Measurements from ENCODE around the gene PRR7.

Gene PRR7

DNA sequence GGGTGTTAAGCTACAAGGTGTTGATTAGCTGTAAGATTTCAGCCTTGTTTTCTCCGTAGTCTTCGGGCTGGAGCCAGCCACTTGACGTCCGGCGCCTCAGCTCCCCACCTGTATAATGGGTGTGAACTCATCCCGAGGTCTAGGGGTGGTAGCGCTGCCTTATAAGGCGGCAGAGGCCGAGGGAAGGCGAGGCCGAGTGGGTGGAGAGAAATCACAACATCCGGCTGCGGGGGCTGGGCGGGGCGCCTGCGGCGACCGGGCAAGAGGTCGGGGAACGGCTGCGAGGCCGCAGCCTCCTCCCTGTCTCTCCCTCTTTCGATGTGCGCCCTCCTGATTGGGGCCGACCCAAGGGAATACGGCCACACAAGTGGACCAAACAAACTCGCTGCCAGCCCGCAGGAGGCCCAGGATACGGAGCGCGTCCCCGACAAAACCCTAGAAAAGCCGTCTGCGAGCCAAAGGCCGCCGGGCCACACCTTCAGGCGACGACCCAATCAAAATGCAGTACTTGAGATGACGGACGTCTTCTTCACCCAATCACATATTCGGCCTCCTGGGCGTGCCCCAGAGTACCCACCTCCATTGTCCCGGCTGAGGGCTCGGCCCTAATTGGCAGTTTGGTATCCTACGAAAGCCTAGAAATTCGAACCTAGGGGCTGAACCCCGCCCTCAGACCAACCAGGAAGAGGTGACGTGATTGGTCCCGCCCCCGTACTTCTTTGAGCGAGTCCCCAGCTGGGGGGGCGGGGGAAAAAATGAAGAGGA, 20.6 kb upstream of the PRR7 start:
- Histone ChIP-seq H3K4me1 (ENCODE audit: control insufficient read depth, insufficient read depth, low read length) (peaks cover 18% of the 10 kb centered on the region), H3K27me3 (replicated peaks; ENCODE audit: control insufficient read depth, insufficient read depth, low read length) (no peaks in the 10 kb centered on the region), H3K36me3 (ENCODE audit: control insufficient read depth, insufficient read depth, low read length, severe bottlenecking) (no peaks in the 10 kb centered on the region), H3K9me3 (ENCODE audit: control insufficient read depth, low read length) (no peaks in the 10 kb centered on the region), H3K4me3 (ENCODE audit: low read length) (peak overlapping the region; percentile 88), H3K9ac (ENCODE audit: low read length) (peak overlapping the region; percentile 90)
- DNase-seq (ENCODE audit: low read depth), result peak; percentile 100

DNA sequence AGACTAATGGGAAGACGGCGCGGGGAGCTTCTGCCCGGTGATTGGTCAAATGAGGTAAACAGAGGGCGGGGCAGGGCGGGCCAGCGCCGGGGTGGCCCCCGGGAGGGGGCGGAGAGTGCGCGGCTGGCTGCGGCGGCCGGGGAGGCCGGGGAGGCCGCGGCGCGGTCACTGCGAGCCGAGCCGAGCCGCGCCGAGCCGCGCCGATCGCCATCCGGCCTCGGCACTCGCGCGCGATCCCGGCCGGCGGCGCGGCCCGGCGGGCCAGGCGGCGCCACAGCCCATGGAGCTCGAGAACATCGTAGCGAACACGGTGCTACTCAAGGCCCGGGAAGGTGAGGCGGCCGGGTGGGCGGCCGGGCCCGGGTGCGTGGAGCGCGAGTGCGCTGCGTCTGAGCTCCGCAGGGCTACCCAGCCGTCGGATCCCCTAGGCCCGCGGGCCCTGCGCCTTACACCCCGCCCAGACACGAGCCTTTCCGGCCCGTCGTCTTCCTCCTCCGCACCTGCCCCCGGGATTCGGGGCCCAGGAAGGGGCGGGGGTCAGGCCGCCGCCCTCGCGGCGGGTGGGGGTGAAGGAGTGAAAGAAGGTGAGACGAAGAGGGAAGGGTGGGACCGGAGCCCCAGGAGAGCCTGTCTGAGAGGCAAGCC, 19.9 kb upstream of the PRR7 start, which contains the start of gene GRK6:
Gene GRK6, plus strand, starts transcription at position 111 of the 645 bp plus-strand sequence. Its CDS starts 170 bp downstream, at position 281.
- DNase-seq (ENCODE audit: low read depth), result no peak
- no peaks in the 10 kb centered on the region for H3K9me3 ChIP-seq (ENCODE audit: control insufficient read depth, low read length)

DNA sequence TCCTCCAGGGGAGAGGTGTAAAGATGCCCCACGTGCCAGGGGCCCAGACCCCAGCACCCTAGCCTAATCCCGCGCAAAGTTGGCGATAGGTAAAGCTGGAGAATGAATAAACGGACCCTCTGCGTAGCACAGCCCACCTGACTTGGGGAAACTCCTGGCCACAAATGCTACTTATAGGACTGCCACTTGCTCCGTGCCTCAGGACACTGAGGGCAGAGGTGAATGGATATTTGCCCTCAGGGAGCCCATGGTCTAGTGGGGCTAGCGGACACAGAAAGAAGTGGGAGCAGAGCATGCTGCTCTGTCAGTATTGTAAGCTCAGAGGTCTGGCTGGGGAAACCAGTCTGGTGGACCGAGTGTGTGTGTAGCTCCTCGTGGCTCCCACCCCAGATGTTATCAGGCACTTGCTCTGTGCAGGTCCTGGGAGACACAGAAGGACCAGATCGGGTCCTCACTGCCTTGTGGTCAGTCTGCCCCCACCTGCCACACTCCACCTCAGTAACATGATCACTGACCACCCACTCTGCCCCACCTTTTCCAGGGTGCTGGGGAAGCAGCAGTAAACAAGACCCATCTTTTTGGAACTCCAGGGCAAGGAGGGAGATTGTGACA, 19.3 kb upstream of the PRR7 start:
- Histone ChIP-seq H3K9me3 (ENCODE audit: control insufficient read depth, low read length) (no peaks in the 10 kb centered on the region), H3K4me3 (ENCODE audit: low read length) (peak overlapping the region; percentile 81), H3K9ac (ENCODE audit: low read length) (peak overlapping the region; percentile 93), H3K4me1 (ENCODE audit: control insufficient read depth, insufficient read depth, low read length) (peaks cover 18% of the 10 kb centered on the region), H3K36me3 (ENCODE audit: control insufficient read depth, insufficient read depth, low read length, severe bottlenecking) (no peaks in the 10 kb centered on the region), H3K27me3 (replicated peaks; ENCODE audit: control insufficient read depth, insufficient read depth, low read length) (no peaks in the 10 kb centered on the region)
- peak; percentile 22 for DNase-seq (ENCODE audit: low read depth)

More for the DNA sequence above, 19.9 kb upstream of the PRR7 start, which contains the start of gene GRK6:
- H3K27me3 ChIP-seq (replicated peaks; ENCODE audit: control insufficient read depth, insufficient read depth, low read length), result no peaks in the 10 kb centered on the region
- peak within 1 kb of the TSS; percentile 93 for H3K9ac ChIP-seq (ENCODE audit: low read length)
- H3K4me3 ChIP-seq (ENCODE audit: low read length), result peak within 1 kb of the TSS; percentile 88
- H3K4me1 ChIP-seq (ENCODE audit: control insufficient read depth, insufficient read depth, low read length), result peaks cover 18% of the 10 kb centered on the region
- H3K36me3 ChIP-seq (ENCODE audit: control insufficient read depth, insufficient read depth, low read length, severe bottlenecking), result no peaks in the 10 kb centered on the region

DNA sequence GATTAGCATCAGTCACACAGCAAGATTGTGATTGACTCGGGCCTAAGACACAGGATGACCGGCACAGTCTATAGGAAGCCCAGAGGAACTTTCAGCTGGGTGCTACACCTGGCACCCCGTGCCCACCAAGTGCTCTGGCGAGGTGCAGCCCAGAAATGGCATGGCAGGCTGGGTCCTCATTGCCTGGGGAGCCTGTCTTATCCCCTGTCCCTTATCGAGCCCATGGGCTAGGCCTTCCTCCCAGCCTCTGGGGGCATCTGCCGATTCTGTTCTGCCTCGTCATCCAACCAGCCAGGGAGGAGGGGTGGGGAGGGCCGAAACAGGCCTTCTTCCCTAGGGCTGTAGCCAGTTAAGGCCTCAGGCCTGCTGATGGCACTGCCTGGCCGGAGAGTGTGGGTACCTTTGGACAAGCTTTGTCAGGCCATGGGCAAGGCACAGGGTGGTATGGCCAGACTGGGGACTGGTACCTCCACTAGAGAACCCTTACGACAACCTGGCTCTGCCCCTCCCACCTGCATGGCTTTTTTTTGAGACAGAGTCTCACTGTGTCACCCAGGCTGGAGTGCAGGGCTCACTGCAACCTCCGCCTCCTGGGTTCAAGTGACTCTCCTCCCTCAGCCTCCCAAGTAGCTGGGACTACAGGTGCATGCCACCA, 18.6 kb upstream of the PRR7 start:
- H3K27me3 ChIP-seq (replicated peaks; ENCODE audit: control insufficient read depth, insufficient read depth, low read length), result no peaks in the 10 kb centered on the region
- no peak for DNase-seq (ENCODE audit: low read depth)
- H3K9me3 ChIP-seq (ENCODE audit: control insufficient read depth, low read length), result no peaks in the 10 kb centered on the region
- peaks cover 18% of the 10 kb centered on the region for H3K4me1 ChIP-seq (ENCODE audit: control insufficient read depth, insufficient read depth, low read length)
- peaks cover 4% of the 10 kb centered on the region for H3K36me3 ChIP-seq (ENCODE audit: control insufficient read depth, insufficient read depth, low read length, severe bottlenecking)
- H3K4me3 ChIP-seq (ENCODE audit: low read length), result peak overlapping the region; percentile 81
- peak overlapping the region; percentile 93 for H3K9ac ChIP-seq (ENCODE audit: low read length)

DNA sequence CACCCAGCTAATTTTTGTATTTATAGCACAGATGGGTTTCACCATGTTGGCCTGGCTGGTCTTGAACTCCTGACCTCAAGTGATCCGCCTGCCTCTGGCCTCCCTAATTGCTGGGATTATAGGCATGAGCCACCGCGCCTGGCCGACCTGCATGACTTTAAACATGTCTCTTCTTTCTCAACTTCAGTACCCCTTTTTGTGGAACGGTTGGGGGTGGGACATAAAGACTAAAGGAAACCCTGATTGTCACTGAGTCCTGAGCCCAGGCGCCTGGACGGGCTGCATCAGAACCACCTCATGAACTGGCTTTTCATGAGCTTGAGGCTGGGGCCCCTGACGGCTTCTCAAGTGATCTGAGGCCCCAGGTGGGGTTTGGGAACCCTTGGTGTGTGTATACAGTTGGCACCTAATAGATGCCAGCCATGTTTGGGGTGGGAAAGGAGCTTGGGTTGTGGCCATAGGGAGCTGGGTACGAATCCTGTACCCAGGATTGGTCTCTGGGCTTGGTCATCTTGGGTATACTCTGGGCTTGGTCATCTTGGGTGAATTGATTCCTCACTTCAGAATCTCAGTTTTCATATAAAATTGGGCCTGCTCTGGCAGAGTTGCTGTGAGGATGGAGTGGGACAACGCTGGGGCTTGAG, 17.9 kb upstream of the PRR7 start:
- no peak for DNase-seq (ENCODE audit: low read depth)
- no peak overlapping the region for H3K9ac ChIP-seq (ENCODE audit: low read length)
- H3K4me1 ChIP-seq (ENCODE audit: control insufficient read depth, insufficient read depth, low read length), result peaks cover 18% of the 10 kb centered on the region
- peaks cover 4% of the 10 kb centered on the region for H3K36me3 ChIP-seq (ENCODE audit: control insufficient read depth, insufficient read depth, low read length, severe bottlenecking)
- H3K27me3 ChIP-seq (replicated peaks; ENCODE audit: control insufficient read depth, insufficient read depth, low read length), result no peaks in the 10 kb centered on the region
- no peaks in the 10 kb centered on the region for H3K9me3 ChIP-seq (ENCODE audit: control insufficient read depth, low read length)
- H3K4me3 ChIP-seq (ENCODE audit: low read length), result no peak overlapping the region

DNA sequence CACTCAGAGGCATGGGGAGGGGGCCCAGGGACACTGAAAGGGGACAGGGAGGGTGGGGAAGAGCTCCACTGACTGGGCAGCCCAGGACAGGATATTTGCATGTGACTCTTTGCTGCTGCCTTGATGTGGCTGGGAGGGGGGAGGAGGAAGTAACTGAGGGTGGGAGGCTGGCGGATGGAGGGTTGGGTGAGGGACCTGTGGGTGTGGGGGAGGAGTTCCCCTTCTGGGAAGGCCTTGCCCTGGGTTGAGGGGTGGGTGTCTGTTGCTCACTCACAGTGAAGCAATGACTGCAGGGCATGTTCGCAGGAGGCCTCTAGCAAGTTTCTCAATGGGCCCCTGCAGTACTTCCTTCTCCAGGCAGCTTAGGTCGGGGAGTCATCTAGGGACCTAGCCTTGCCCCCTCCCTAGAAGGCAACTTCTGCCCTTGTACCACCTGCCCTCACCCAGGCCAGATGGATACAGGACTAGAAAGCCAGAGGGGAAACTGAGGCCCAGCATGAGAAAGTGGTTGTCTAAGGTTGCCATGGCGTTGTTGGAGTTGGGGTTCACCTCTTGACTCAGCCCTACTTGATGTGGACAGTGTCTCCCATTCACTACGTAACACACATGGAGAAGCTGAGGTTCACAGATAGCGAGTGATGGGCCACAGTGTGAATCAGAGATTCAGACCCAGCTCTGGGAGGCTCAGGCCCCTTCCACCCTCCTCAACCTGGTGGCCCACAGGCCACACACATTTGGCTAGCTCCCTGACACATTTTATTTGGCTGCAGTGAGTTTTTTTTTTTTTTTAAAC, 17.2 kb upstream of the PRR7 start:
- no peaks in the 10 kb centered on the region for H3K9me3 ChIP-seq (ENCODE audit: control insufficient read depth, low read length)
- no peak overlapping the region for H3K9ac ChIP-seq (ENCODE audit: low read length)
- no peaks in the 10 kb centered on the region for H3K27me3 ChIP-seq (replicated peaks; ENCODE audit: control insufficient read depth, insufficient read depth, low read length)
- H3K36me3 ChIP-seq (ENCODE audit: control insufficient read depth, insufficient read depth, low read length, severe bottlenecking), result peaks cover 10% of the 10 kb centered on the region
- peaks cover 18% of the 10 kb centered on the region for H3K4me1 ChIP-seq (ENCODE audit: control insufficient read depth, insufficient read depth, low read length)
- H3K4me3 ChIP-seq (ENCODE audit: low read length), result no peak overlapping the region
- no peak for DNase-seq (ENCODE audit: low read depth)

DNA sequence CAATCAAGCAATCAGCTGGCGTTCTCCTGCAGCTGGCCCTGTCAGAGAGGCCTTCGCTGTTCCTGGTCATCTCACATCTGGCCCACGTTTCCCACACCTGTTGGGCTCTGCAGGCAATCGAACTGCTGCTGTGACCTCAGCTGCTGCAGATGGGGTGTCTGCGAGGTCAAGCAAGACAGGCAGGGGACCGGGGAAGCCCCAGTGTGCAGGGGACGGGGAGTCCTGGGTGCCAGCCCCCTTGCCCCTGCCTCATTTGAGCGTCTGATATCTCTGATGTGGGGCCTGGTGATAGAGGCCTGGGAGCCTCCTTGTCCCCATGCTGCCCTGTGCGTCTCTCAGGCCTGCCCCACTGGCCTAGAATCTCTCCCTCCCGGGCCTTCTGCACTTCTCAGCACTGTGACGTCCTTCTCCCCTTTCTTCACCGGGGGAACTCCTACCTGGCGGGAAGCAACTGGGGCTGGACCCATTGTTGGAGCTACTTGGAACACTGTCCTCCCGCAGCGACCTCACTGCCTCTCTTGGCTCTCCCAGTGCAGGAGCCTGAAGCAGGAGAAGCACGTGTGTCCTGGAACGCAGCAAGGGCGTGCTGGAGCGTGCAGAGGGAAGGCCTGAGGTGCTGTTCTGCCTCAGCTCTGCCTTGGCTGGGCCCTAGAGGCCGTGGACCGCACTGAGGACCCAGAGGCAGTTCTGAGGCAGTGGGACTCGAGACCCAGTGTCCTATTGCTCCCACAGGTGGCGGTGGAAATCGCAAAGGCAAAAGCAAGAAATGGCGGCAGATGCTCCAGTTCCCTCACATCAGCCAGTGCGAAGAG, 16.3 kb upstream of the PRR7 start:
- Histone ChIP-seq H3K27me3 (replicated peaks; ENCODE audit: control insufficient read depth, insufficient read depth, low read length) (no peaks in the 10 kb centered on the region), H3K4me3 (ENCODE audit: low read length) (no peak overlapping the region), H3K9ac (ENCODE audit: low read length) (no peak overlapping the region), H3K4me1 (ENCODE audit: control insufficient read depth, insufficient read depth, low read length) (peaks cover 16% of the 10 kb centered on the region), H3K36me3 (ENCODE audit: control insufficient read depth, insufficient read depth, low read length, severe bottlenecking) (peaks cover 16% of the 10 kb centered on the region), H3K9me3 (ENCODE audit: control insufficient read depth, low read length) (no peaks in the 10 kb centered on the region)
- DNase-seq (ENCODE audit: low read depth), result no peak

DNA sequence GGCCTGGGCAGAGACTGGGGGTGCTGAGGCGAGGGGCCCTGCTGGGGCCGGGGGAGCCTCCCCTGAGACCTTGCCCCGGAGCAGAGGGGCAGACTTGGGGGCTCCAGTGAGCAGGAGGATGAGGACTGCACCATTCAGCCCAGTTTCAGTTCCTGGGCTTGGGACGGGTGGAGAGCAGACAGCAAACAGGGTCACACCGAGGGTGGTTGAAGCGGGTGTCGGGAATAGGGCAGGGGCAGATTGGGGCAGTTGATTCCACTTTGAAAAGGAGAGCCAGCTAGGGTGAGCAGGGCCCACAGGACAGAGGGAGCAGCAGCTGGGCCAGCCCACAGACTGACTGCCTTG, 15.7 kb upstream of the PRR7 start:
- Histone ChIP-seq H3K36me3 (ENCODE audit: control insufficient read depth, insufficient read depth, low read length, severe bottlenecking) (peaks cover 19% of the 10 kb centered on the region), H3K4me1 (ENCODE audit: control insufficient read depth, insufficient read depth, low read length) (peaks cover 12% of the 10 kb centered on the region), H3K9me3 (ENCODE audit: control insufficient read depth, low read length) (no peaks in the 10 kb centered on the region), H3K27me3 (replicated peaks; ENCODE audit: control insufficient read depth, insufficient read depth, low read length) (no peaks in the 10 kb centered on the region), H3K4me3 (ENCODE audit: low read length) (no peak overlapping the region), H3K9ac (ENCODE audit: low read length) (no peak overlapping the region)
- DNase-seq (ENCODE audit: low read depth), result no peak

DNA sequence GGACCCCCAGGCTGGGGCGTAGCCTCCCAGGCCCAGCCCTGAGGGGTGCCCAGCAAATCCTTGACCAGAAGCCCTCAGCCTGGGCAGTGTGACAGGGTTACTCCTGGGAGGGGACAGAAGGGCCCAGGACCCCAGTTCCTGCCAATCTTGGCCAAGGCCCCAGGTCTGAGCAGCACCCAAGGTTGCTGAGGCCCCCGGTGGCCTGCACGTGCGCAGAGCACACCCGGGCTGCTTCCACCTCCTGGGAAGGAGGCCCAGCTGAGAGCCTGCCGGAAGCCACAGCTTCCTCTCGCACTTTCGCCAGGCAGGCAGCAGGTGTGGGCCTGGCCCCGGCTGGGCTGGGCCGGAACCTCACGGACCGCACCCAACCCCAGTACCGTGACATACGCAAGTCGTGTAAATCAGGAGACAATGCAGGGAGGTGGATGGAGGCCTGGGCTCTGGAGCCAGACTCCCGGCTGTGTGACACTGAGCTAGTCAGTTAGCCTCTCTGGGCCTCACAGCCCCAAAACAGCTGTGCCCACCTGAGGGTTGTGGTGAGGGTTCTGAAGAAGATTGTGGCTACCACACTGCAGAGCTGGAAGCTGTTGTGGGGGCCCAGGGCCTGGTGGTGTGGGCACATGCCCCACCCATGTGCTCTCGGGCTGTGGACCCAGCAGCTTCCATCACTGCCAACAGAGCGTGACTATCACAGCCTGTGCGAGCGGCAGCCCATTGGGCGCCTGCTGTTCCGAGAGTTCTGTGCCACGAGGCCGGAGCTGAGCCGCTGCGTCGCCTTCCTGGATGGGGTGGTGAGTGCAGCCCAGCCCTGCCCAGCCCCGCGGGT, 15.1 kb upstream of the PRR7 start:
- peaks cover 22% of the 10 kb centered on the region for H3K36me3 ChIP-seq (ENCODE audit: control insufficient read depth, insufficient read depth, low read length, severe bottlenecking)
- no peaks in the 10 kb centered on the region for H3K9me3 ChIP-seq (ENCODE audit: control insufficient read depth, low read length)
- DNase-seq (ENCODE audit: low read depth), result no peak

More for the DNA sequence above, 15.1 kb upstream of the PRR7 start:
- no peak overlapping the region for H3K4me3 ChIP-seq (ENCODE audit: low read length)
- no peak overlapping the region for H3K9ac ChIP-seq (ENCODE audit: low read length)
- H3K4me1 ChIP-seq (ENCODE audit: control insufficient read depth, insufficient read depth, low read length), result peaks cover 12% of the 10 kb centered on the region
- H3K27me3 ChIP-seq (replicated peaks; ENCODE audit: control insufficient read depth, insufficient read depth, low read length), result no peaks in the 10 kb centered on the region

Data from adipocyte (in vitro differentiated cells).